Endothelial cell of umbilical vein (primary cell): ENCODE data around the gene MOCS2. TPM values are rescaled to one million over a fixed set of nuclear protein-coding genes. Genes with fewer than 3 reads are reported as not detected.
A peak's percentile ranks its signal among the peaks of the same experiment; 100 is the strongest.

Experiments
- BruUV-seq: library from RNA; stranded (reverse); fragments of 400-500 nt; replicated peaks from 2 replicates; lab custom pipeline; 2021; lab: Mats Ljungman, UMichigan
- CTCF ChIA-PET: fragments of 300-600, 350-600 bp; sonication (Branson Sonifier 250); formaldehyde crosslinking; loops from one replicate; lab custom pipeline; 2021; ENCODE audit warnings: antibody characterized with exemption, inconsistent platforms; lab: Charles Lee
- POLR2A ChIA-PET: fragments of 300-600, 350-600 bp; sonication (Branson Sonifier 250); formaldehyde crosslinking; loops from one replicate; lab custom pipeline; 2021; ENCODE audit warnings: antibody characterized with exemption, inconsistent platforms; lab: Charles Lee
- DNase-seq: peaks from one replicate; pipeline ENCODE4 v3.0.0-alpha.2; 2011; ENCODE audit warnings: low read depth, low spot score
- FAIRE-seq: peaks from 2 replicates; lab custom pipeline; 2011; peaks lifted over from hg19 to GRCh38; lab: Jason Lieb, UNC
- H2AFZ ChIP-seq: 2 replicates; pipeline ENCODE4 v1.6.0; 2012; ENCODE audit warnings: low read depth, low read length, control low read depth, inconsistent platforms
- H3K27ac ChIP-seq: 2 replicates; pipeline ENCODE4 v1.5.1; 2011; ENCODE audit warnings: low read depth, mild to moderate bottlenecking, control low read depth, low read length, moderate library complexity; ENCODE audit not compliant: insufficient read depth
- H3K27me3 ChIP-seq, 2 experiments: 2 replicates each; pipeline versions ENCODE4 v1.6.0 to v1.6.1; 2011; ENCODE audit warnings: low read length in 2 of 2, mixed read lengths in 1 of 2; ENCODE audit not compliant: control insufficient read depth in 2 of 2, insufficient read depth in 2 of 2
- H3K36me3 ChIP-seq, 2 experiments: 2 replicates in 1 of 2; 3 replicates in 1 of 2; pipeline ENCODE4 v1.5.1; 2011; ENCODE audit warnings: low read length in 2 of 2, mild to moderate bottlenecking in 1 of 2, moderate library complexity in 1 of 2; ENCODE audit not compliant: control insufficient read depth in 2 of 2, insufficient read depth in 2 of 2; ENCODE audit errors: extremely low read depth in 1 of 2
- H3K4me1 ChIP-seq: 3 replicates; pipeline ENCODE4 v1.5.1; 2011; ENCODE audit warnings: mild to moderate bottlenecking, low read length; ENCODE audit not compliant: control insufficient read depth, insufficient read depth; ENCODE audit errors: extremely low read depth
- H3K4me2 ChIP-seq: 2 replicates; pipeline ENCODE4 v1.6.1; 2011; ENCODE audit warnings: low read length, control low read depth, mixed read lengths; ENCODE audit not compliant: insufficient read depth
- H3K4me3 ChIP-seq, 3 experiments: fragments of 200-600 bp in 1 of 3; sonication (generic), shearing (Covaris generic) in 1 of 3; replicated peaks in 1 of 3; 2 replicates each; pipeline ENCODE4 v1.5.1; 2011 to 2016; ENCODE audit warnings: control low read depth in 3 of 3, low read length in 3 of 3, mild to moderate bottlenecking in 2 of 3, inconsistent platforms in 1 of 3, low read depth in 1 of 3, moderate library complexity in 1 of 3; ENCODE audit not compliant: insufficient read depth in 1 of 3
- H3K79me2 ChIP-seq: 2 replicates; pipeline ENCODE4 v1.6.0; 2012; ENCODE audit warnings: low read length, inconsistent platforms; ENCODE audit not compliant: control insufficient read depth, insufficient read depth
- H3K9ac ChIP-seq: replicated peaks from 2 replicates; pipeline ENCODE3; 2011; ENCODE audit warnings: low read length, control low read depth; ENCODE audit not compliant: insufficient read depth; ENCODE audit errors: extremely low read depth
- H3K9me1 ChIP-seq: replicated peaks from 3 replicates; pipeline ENCODE4 v1.6.0; 2011; ENCODE audit warnings: mild to moderate bottlenecking, low read length; ENCODE audit not compliant: control insufficient read depth, insufficient read depth; ENCODE audit errors: extremely low read depth
- H3K9me3 ChIP-seq: replicated peaks from 2 replicates; pipeline ENCODE4 v1.5.1; 2012; ENCODE audit warnings: low read length, inconsistent platforms; ENCODE audit not compliant: control insufficient read depth, insufficient read depth
- H4K20me1 ChIP-seq: replicated peaks from 2 replicates; pipeline ENCODE3; 2011; ENCODE audit warnings: mild to moderate bottlenecking, low read length; ENCODE audit not compliant: control insufficient read depth, insufficient read depth; ENCODE audit errors: extremely low read depth
- EZH2 ChIP-seq: IDR thresholded peaks from 2 replicates; pipeline ENCODE4 v1.6.1; 2012; ENCODE audit warnings: borderline replicate concordance, low read depth, mild to moderate bottlenecking, moderate library complexity, low read length, inconsistent platforms; ENCODE audit not compliant: severe bottlenecking
- FOS ChIP-seq: IDR thresholded peaks from 2 replicates; pipeline ENCODE4 v1.6.1; 2011; ENCODE audit warnings: mild to moderate bottlenecking, low read length, moderate library complexity, borderline replicate concordance; ENCODE audit not compliant: insufficient read depth
- GATA2 ChIP-seq: IDR thresholded peaks from 2 replicates; pipeline ENCODE4 v1.7.0; 2011; ENCODE audit warnings: low read depth, mild to moderate bottlenecking, moderate library complexity, mixed read lengths, low read length; ENCODE audit not compliant: insufficient read length, insufficient read depth
- JUN ChIP-seq: IDR thresholded peaks from 2 replicates; pipeline ENCODE4 v1.6.1; 2011; ENCODE audit warnings: borderline replicate concordance, low read depth; ENCODE audit not compliant: insufficient read length, insufficient read depth
- MAX ChIP-seq: IDR thresholded peaks from 2 replicates; pipeline ENCODE4 v1.6.1; 2011; ENCODE audit not compliant: insufficient read depth, insufficient read length
- MYC ChIP-seq: IDR thresholded peaks from one replicate; pipeline ENCODE4 v1.6.1; 2011; ENCODE audit warnings: mild to moderate bottlenecking, low read depth, low read length
- POLR2A ChIP-seq: IDR thresholded peaks from 2 replicates; pipeline ENCODE4 v1.6.1; 2012; ENCODE audit warnings: low read depth, mild to moderate bottlenecking, control low read depth, low read length
- POLR2AphosphoS5 ChIP-seq: IDR thresholded peaks from 2 replicates; pipeline ENCODE4 v1.6.1; 2012; ENCODE audit warnings: low read depth, mild to moderate bottlenecking, control low read depth, low read length, moderate library complexity; ENCODE audit not compliant: insufficient read depth
- dilution Hi-C: fragments of 300-500 bp; cut with MboI; formaldehyde crosslinking; loops from one replicate; pipeline ENCODE4 v1.15.0; 2019; ENCODE audit warnings: low sequenced_read_pairs; ENCODE audit not compliant: extremely low pct_ligation_motif_present
- intact Hi-C: fragments of 100-400 bp; cut with micrococcal nuclease; formaldehyde crosslinking; loops from one replicate; pipeline ENCODE4 v1.10.0; 2022
- polyA plus RNA-seq, 4 experiments: library from polyadenylated mRNA; depleted of rRNA in 3 of 4; stranded (reverse) in 3 of 4; unstranded in 1 of 4; fragments of >200 nt; gene quantifications; 2 replicates each; pipeline versions ENCODE4 v1.2.1 to v1.2.3, GENCODE V29; 2011 to 2012; ENCODE audit warnings: missing spikeins in 1 of 4
- total RNA-seq: library from RNA; stranded (reverse); gene quantifications from 2 replicates; pipeline ENCODE4 v1.2.3, GENCODE V29; 2021
- TF ChIP-seq, protein P1 (sequence below), 2 donors: IDR thresholded peaks; 1 replicate in 1 of 2; 2 replicates in 1 of 2; pipeline ENCODE4 v1.5.1; 2011; ENCODE audit warnings: low read length in 2 of 2, mild to moderate bottlenecking in 2 of 2, moderate library complexity in 2 of 2, control low read depth in 1 of 2, inconsistent platforms in 1 of 2, low read depth in 1 of 2; ENCODE audit not compliant: insufficient read depth in 1 of 2; ENCODE audit errors: extremely low read depth in 1 of 2

The MOCS2 gene
- total and polyA plus RNA-seq, 2 donors (not counting 3 experiments of a cell fraction or from before 2014, with no cell fraction given): 14.3 to 31.5 TPM

- Histone ChIP-seq H3K79me2 (no peaks in the 10 kb centered on the region), H3K4me3 (no peak overlapping the region), H3K9me1 (no peaks in the 10 kb centered on the region), H3K27ac (no peak overlapping the region), H3K4me1 (peaks cover 16% of the 10 kb centered on the region), H4K20me1 (no peaks in the 10 kb centered on the region), H3K4me2 (peak overlapping the region; percentile 12), H3K36me3 (peaks cover 1 to 20% of the 10 kb centered on the region in 2 experiments), H2AFZ (no peak overlapping the region), H3K9me3 (no peaks in the 10 kb centered on the region), H3K27me3 (no peaks in the 10 kb centered on the region), H3K9ac (no peak overlapping the region)
- no peak for TF ChIP-seq GATA2
- peak; percentile 21 for TF ChIP-seq JUN
- TF ChIP-seq, protein P1, sequence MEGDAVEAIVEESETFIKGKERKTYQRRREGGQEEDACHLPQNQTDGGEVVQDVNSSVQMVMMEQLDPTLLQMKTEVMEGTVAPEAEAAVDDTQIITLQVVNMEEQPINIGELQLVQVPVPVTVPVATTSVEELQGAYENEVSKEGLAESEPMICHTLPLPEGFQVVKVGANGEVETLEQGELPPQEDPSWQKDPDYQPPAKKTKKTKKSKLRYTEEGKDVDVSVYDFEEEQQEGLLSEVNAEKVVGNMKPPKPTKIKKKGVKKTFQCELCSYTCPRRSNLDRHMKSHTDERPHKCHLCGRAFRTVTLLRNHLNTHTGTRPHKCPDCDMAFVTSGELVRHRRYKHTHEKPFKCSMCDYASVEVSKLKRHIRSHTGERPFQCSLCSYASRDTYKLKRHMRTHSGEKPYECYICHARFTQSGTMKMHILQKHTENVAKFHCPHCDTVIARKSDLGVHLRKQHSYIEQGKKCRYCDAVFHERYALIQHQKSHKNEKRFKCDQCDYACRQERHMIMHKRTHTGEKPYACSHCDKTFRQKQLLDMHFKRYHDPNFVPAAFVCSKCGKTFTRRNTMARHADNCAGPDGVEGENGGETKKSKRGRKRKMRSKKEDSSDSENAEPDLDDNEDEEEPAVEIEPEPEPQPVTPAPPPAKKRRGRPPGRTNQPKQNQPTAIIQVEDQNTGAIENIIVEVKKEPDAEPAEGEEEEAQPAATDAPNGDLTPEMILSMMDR (IDR thresholded peaks at IDR 0.05; ENCODE audit: extremely low read depth in 1 of 2, insufficient read depth in 1 of 2, low read depth in 1 of 2, low read length in 2 of 2): peak in 1 of 2 donors; percentile 12
- DNase-seq: peak; percentile 62
- POLR2A ChIA-PET: interaction anchor here (0.7 kb wide), 1 partner anchor 142 kb away, joined by 3 read pairs; no protein-coding TSS in a partner anchor
- intact Hi-C loops (loop anchor here (1.0 to 10.0 kb wide), 3 partner anchors 20 to 396 kb away; no protein-coding TSS in a partner anchor), dilution Hi-C loops (no loop called here)
- FAIRE-seq: peak; percentile 40
- CTCF ChIA-PET: interaction anchor here (0.6 to 7.8 kb wide), 14 partner anchors 10 to 168 kb away, joined by 3 to 103 read pairs (median 5); no protein-coding TSS in a partner anchor
- BruUV-seq: TSS peak; percentile 18
Observed at GRCh38 chr5:53091289-53091688, 18.3 kb downstream of the MOCS2 start.

- Histone ChIP-seq H3K36me3 (peaks cover 1 to 21% of the 10 kb centered on the region in 2 experiments), H3K9ac (no peak overlapping the region), H3K79me2 (no peaks in the 10 kb centered on the region), H3K4me2 (no peak overlapping the region), H4K20me1 (no peaks in the 10 kb centered on the region), H3K4me3 (no peak overlapping the region), H2AFZ (no peak overlapping the region), H3K4me1 (peaks cover 16% of the 10 kb centered on the region), H3K9me1 (no peaks in the 10 kb centered on the region), H3K27me3 (no peaks in the 10 kb centered on the region), H3K9me3 (no peaks in the 10 kb centered on the region), H3K27ac (no peak overlapping the region)
- DNase-seq (no peak), FAIRE-seq (no peak)
- ChIA-PET CTCF (interaction anchor here (1.1 to 7.8 kb wide), 7 partner anchors 9 to 175 kb away, joined by 3 to 103 read pairs (median 4); no protein-coding TSS in a partner anchor), POLR2A (interaction anchor here (0.7 kb wide), 1 partner anchor 171 kb away, joined by 4 read pairs; no protein-coding TSS in a partner anchor)
- TF ChIP-seq MYC: no peak
- no peak for TF ChIP-seq GATA2
- TF ChIP-seq EZH2: no peak
- no peak for TF ChIP-seq MAX
- no peak for TF ChIP-seq FOS
- no peak for TF ChIP-seq POLR2A
- no peak for TF ChIP-seq JUN
- TF ChIP-seq POLR2AphosphoS5: no peak
- TF ChIP-seq, protein P1 (IDR thresholded peaks at IDR 0.05; ENCODE audit: extremely low read depth in 1 of 2, insufficient read depth in 1 of 2, low read depth in 1 of 2, low read length in 2 of 2): no peak
- no TSS peak for BruUV-seq
- dilution Hi-C loops: no loop called here
- intact Hi-C loops: loop anchor here (2.0 to 10.0 kb wide), 2 partner anchors 19 to 395 kb away; no protein-coding TSS in a partner anchor
Observed at GRCh38 chr5:53090229-53090628, 19.3 kb downstream of the MOCS2 start.
